NCI-H1417 treated with DMSO at 0.1 percent for 48 hours (cell line): ENCODE data around the gene LHFPL3.
"Not testable (repeated sequence)": the region's sequence is repeated elsewhere in the genome, so short reads cannot be mapped to it uniquely, and the experiment has no call there.

ENCODE experiments used
- DNase-seq: peaks from one replicate; lab custom pipeline; 2025; lab: John Stamatoyannopoulos, UW

The LHFPL3 gene

GRCh38 chr7:104934665-104935064 lies 606.3 kb downstream of the LHFPL3 start:
- no peak for DNase-seq

- no peak for DNase-seq
Observed at GRCh38 chr7:104935276-104935675, 606.9 kb downstream of the LHFPL3 start.

GRCh38 chr7:104936546-104936945 lies 608.1 kb downstream of the LHFPL3 start:
- no peak for DNase-seq

- DNase-seq: not testable (repeated sequence)
Observed at GRCh38 chr7:104937489-104937888, 609.1 kb downstream of the LHFPL3 start.

DNA sequence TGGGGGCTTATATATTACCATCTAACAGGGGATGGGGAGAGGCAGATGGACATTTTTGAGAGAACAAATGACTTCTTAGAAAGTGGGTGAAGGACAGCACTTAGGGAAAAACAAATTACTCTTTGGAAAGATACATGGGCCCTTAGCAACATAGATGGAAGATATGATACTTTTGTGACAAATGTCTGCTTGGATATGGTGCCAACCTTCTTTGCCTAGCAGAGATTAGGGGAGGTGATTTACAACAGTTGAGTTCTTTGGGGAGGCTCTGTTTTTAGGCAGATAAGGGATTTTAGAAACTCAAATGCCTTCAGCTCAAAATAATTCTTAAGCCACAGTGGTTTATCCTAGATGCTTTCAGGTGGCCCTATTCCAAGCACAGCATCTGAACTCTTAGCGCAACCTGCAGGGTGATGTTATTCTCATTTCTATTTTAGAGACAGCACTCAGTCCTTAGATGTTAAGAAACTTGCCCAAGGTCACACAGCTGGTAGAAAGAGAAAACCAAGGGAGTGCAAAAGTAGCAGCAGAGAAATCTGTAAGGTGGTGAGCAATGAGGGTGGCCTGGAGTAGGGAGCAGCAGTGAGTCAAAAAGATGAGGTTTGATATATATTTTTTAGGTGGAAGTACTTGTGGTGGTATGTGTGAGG lies 610.5 kb downstream of the LHFPL3 start:
- DNase-seq: no peak

DNA sequence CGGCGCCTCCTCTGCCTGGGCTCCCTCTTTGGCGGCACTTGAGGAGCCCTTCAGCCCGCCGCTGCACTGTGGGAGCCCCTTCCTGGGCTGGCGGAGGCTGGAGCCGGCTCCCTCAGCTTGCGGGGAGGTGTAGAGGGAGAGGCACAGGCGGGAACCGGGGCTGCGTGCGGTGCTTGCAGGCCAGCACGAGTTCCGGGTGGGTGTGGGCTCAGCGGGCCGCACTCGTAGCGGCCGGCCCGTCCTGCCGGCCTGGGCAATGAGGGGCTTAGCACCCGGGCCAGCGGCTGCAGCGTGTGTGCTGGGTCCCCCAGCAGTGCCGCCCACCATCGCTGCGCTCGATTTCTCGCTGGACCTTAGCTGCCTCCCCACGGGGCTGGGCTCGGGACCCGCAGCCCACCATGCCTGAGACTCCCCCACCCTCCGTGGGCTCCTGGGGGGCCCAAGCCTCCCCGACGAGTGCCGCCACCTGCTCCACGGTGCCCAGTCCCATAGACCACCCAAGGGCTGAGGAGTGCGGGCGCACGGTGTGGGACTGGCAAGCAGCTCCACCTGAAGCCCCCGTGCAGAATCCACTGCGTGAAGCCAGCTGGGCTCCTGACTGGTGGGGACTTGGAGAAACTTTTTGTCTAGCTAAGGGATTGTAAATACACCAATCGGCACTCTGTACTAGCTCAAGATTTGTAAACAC lies 611.8 kb downstream of the LHFPL3 start:
- DNase-seq: no peak

DNA sequence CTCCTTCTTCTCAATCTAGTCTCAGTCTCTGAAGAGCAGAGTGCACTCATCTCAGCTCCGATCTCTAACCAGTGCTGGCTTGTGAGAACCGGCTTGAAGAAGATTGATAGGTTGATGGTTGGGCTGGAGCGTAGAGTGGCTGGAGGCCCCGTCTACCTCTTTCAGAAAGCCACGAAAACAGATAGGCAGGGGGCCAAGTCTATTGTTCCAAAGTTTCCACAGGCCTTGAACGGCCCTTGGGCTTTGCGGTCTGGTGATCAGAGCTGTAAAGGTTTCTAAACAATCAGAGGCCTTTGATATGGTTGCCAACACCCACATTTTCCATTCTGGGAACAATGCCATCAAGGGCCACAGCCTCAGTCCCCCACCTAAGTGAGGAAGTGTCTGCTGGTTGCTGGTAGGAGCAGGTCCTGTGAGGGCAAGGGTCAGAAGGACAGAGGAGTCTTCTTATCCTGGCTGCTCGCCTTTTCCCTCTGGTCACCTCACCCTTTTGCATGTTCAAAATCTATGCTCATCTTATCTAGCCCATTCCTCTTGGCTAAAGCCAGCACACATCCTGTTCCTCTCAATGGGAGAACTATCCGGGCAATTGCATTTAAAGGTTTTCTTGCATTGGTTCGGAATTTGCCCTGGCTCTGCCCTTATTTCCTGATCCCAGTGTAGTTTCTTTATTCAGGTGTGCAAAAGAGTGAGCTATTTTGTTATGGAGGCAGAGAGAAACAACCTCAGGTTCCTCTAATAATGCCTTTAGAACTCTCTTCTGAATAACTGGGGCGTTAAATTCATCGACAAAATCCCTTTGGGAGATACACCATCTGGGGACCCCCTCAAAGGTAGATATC lies 615.3 kb downstream of the LHFPL3 start:
- no peak for DNase-seq

- no peak for DNase-seq
Observed at GRCh38 chr7:104945599-104945956, 617.2 kb downstream of the LHFPL3 start.

- DNase-seq: no peak
Observed at GRCh38 chr7:104946338-104946737, 617.9 kb downstream of the LHFPL3 start.

- DNase-seq: no peak
Observed at GRCh38 chr7:104950006-104950405, 621.6 kb downstream of the LHFPL3 start.

DNA sequence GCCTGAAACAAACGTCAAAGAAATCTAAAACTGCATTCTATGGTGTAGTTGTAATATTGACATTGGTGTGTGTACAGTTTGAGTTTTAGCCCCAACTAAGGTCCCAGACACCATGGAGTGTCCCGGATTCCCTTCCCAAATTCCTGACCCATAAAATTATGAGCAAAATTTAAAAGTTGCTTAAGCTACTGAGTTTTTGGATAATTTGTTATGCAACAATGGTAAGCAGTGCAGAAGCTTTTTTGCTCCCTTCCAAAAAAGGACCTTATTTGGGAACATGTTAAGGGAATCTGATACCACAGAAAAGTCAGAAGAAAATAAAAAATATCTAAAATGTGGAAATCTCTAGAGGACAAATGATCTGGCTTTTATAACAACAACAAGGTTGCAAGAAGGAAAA lies 622.4 kb downstream of the LHFPL3 start:
- DNase-seq: no peak

DNA sequence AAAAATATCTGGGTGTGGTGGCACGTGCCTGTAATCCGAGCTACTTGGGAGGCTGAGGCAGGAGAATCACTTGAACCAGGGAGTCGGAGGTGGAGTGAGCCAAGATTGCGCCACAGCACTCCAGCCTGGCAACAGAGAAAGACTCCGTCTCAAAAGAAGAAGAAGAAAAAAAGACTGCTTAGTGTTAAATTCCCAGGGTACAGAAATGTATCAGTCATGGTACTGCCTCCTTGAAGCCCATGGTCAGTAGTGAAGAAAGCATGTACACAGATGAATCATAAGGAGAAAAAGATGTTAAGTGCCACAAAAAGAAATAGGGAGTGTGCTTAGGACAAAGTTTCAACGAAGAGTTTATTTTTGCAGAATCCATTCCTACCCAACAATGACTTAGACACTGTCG lies 623.1 kb downstream of the LHFPL3 start:
- DNase-seq: no peak

GRCh38 chr7:104955276-104955675 lies 626.9 kb downstream of the LHFPL3 start:
- DNase-seq: no peak
